WERI-Rb-1 (cell line): ENCODE measurements around the gene CDS1.
"Not testable (repeated sequence)": the region's sequence is repeated elsewhere in the genome, so short reads cannot be mapped to it uniquely, and the experiment has no call there.

Experiments
- DNase-seq: peaks from one replicate; pipeline ENCODE4 v3.0.0-alpha.2; 2020
- H3K27ac ChIP-seq: fragments of 250-450 bp; sonication (Bioruptor Pico); 2 replicates; pipeline ENCODE4 v1.5.1; 2020; ENCODE audit warnings: mild to moderate bottlenecking, moderate library complexity
- H3K27me3 ChIP-seq: fragments of 250-450 bp; sonication (Bioruptor Pico); 2 replicates; pipeline ENCODE4 v1.5.1; 2021; ENCODE audit warnings: mild to moderate bottlenecking, low read depth, moderate library complexity; ENCODE audit not compliant: insufficient read depth, severe bottlenecking
- H3K36me3 ChIP-seq: fragments of 250-450 bp; sonication (Bioruptor Pico); 2 replicates; pipeline ENCODE4 v1.5.1; 2020; ENCODE audit warnings: mild to moderate bottlenecking, moderate library complexity
- H3K4me3 ChIP-seq: 2 replicates; pipeline ENCODE4 v1.5.1; 2011; ENCODE audit warnings: low read depth, mild to moderate bottlenecking, control low read depth, low read length
- H3K9me3 ChIP-seq: fragments of 250-450 bp; sonication (Bioruptor Pico); 2 replicates; pipeline ENCODE4 v1.5.1; 2021; ENCODE audit warnings: mild to moderate bottlenecking, moderate library complexity; ENCODE audit not compliant: severe bottlenecking
- TF ChIP-seq, protein P1 (sequence below): IDR thresholded peaks from 2 replicates; pipeline ENCODE4 v1.5.1; 2011; ENCODE audit warnings: low read depth, mild to moderate bottlenecking, control low read depth, inconsistent platforms, low read length

CDS1 gene

DNA sequence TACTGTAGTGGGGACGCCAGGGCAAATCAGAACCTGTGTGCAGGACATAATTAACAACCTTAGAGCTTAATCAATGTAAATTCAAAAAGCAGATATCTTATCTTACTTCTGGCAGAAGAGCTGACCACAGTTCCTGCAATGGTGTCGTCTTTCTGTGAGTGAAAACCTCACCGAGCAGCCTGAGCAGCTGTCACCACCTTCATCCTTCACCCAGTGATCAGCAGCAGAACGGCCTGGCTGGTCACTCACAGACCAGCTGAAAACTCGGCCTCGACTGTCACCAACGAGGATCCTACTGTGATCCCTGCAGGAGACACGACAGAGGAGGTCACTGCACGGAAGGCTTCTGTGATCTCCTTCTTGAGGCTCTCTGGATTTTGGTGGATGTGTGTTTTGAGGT lies 94.2 kb downstream of the CDS1 start:
- Histone ChIP-seq H3K27ac (no peak overlapping the region), H3K9me3 (no peaks in the 10 kb centered on the region), H3K36me3 (peaks cover 44% of the 10 kb centered on the region), H3K27me3 (no peaks in the 10 kb centered on the region), H3K4me3 (no peak overlapping the region)
- no peak for DNase-seq
- TF ChIP-seq, protein P1, sequence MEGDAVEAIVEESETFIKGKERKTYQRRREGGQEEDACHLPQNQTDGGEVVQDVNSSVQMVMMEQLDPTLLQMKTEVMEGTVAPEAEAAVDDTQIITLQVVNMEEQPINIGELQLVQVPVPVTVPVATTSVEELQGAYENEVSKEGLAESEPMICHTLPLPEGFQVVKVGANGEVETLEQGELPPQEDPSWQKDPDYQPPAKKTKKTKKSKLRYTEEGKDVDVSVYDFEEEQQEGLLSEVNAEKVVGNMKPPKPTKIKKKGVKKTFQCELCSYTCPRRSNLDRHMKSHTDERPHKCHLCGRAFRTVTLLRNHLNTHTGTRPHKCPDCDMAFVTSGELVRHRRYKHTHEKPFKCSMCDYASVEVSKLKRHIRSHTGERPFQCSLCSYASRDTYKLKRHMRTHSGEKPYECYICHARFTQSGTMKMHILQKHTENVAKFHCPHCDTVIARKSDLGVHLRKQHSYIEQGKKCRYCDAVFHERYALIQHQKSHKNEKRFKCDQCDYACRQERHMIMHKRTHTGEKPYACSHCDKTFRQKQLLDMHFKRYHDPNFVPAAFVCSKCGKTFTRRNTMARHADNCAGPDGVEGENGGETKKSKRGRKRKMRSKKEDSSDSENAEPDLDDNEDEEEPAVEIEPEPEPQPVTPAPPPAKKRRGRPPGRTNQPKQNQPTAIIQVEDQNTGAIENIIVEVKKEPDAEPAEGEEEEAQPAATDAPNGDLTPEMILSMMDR, result no peak

DNA sequence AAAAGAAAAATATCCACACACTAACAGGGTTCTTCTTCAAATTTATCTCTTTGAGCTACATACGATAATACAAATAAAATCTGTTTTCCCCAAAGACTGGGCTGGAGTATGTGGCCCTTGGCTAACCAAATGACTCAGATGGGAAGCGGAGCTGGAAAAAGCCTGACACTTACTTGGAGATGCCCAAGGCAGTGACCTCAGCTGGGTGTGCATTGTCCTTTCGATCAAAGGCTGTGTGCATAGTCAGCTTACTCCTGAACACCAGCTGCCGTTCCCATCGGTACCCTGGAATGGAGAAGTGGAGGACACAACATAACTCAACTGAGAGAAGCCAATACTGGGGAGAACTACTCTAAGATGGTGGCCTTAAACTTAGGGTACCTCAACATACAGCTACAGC lies 95.1 kb downstream of the CDS1 start:
- Histone ChIP-seq H3K4me3 (no peak overlapping the region), H3K27ac (no peak overlapping the region), H3K36me3 (peaks cover 49% of the 10 kb centered on the region), H3K9me3 (no peaks in the 10 kb centered on the region), H3K27me3 (no peaks in the 10 kb centered on the region)
- no peak for DNase-seq
- TF ChIP-seq, protein P1, result no peak

DNA sequence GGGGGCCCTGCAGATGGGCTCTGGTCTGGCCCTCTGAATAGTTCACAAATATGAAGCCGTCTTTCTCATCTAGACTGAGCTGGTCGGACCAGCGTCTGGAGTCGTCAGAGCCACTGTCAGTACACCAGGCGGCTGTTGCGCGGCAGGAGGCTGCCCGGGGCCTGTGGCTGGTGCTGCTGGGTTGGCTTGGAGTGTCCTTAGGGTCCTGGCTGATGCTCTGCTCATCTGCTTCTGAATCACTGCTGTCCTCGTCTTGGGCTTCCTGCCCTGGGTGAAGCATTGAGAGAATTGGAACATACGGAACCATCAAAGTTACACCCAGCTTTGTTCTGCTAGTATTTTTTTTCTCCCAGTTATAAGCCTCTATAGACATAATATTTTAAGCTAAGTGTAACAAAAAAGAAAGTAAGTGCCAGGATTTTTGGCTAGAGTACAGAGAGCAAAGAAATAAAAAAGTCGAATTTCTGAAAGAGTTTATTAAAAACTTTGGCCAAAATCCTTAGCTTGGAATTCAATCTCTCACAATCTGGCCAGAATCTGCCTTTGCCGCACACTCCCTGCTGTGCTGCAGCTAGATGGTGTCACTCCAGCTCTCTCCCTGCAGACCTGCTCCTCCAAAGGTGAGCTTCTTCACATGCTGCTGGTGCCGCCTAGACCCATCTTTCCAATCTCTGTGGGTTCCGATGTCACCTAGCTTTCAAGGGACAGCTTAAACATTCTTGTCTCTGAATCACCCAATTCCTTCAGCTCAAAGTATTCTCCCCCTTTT lies 96.2 kb downstream of the CDS1 start:
- DNase-seq, result no peak

DNA sequence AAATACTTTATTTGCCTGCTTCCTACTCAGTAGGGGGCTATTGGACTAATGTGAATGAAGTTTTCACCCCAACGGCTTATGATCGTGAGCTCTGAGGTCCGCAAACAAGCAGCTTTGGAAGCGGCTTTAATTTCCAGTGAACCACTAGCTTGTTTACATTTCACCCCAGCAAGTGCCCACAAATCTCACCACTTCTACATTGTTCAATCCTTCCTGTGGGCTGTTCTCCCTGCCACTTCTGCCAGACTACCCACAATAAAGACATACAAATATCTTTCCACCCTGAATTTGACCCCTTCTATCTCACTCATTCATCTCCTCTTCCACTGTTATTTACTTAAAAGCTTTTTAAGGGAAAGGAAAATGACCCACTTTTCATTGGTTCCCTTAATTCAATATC lies 98.0 kb downstream of the CDS1 start:
- H3K36me3 ChIP-seq, result peaks cover 53% of the 10 kb centered on the region
- no peak overlapping the region for H3K4me3 ChIP-seq
- H3K27ac ChIP-seq, result no peak overlapping the region
- TF ChIP-seq, protein P1, result no peak
- no peak for DNase-seq
- no peaks in the 10 kb centered on the region for H3K9me3 ChIP-seq
- no peaks in the 10 kb centered on the region for H3K27me3 ChIP-seq

More for the DNA sequence above, 96.2 kb downstream of the CDS1 start:
- TF ChIP-seq, protein P1, result no peak
- no peaks in the 10 kb centered on the region for H3K9me3 ChIP-seq
- H3K36me3 ChIP-seq, result peaks cover 58% of the 10 kb centered on the region
- no peak overlapping the region for H3K27ac ChIP-seq
- H3K27me3 ChIP-seq, result no peaks in the 10 kb centered on the region
- H3K4me3 ChIP-seq, result no peak overlapping the region

DNA sequence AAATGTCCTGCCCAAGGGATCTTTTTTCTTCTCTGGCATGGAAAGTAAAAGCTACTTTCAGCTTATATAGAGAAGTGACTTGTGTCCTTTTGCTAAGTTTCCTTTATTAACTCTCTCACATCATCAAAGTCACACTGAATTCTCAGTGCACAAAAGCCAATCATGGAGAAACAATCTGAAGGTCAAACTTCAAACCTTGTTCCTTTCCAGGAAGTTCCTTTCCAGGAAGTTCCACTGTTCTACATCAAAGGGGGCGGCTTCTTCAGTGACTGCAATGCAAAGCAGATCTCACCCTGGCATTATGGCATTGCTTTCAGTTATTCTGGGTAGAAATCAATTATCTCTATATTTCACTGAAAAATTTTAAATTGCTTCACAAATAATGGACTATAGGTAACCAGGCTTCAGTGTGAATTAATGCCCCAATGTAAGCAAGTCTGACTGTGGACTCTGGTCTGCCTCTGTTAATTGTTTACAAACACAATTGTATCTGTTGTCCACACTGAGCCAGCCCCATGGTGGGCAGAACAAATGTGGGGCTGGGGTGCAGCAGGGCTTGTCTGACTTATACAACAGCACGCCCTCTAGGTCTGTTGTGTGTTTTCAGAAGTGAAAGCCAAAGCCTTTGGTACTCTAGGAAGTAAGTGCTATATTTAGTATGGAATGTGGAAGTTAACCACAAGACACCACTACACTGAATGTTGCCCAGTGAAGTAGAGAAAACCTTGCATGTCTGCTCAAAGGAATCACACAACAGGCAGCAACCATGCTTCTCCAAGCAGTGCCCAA lies 98.8 kb downstream of the CDS1 start:
- TF ChIP-seq, protein P1, result no peak
- DNase-seq, result no peak
- H3K36me3 ChIP-seq, result peaks cover 56% of the 10 kb centered on the region

DNA sequence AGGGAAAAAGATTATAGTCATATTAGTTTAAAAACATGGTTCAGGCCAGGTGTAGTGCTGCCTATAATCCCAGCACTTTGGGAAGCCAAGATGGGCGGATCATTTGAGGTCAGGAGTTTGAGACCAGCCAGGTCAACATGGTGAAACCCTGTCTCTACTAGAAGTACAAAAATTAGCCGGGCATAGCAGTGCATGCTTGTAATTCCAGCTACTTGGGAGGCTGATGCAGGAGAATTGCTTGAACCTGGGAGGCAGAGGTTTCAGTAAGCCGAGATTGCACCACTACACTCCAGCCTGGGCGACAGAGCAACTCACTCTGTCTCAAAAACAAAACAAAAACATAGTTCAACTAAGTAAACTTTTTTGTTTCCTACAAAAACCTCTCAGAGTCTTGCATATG lies 99.7 kb downstream of the CDS1 start:
- not testable (repeated sequence) for DNase-seq, H3K27me3 ChIP-seq, H3K9me3 ChIP-seq, H3K4me3 ChIP-seq, H3K27ac ChIP-seq
- H3K36me3 ChIP-seq, result peaks cover 51% of the 10 kb centered on the region

More for the DNA sequence above, 98.8 kb downstream of the CDS1 start:
- Histone ChIP-seq H3K27me3 (no peaks in the 10 kb centered on the region), H3K4me3 (no peak overlapping the region), H3K9me3 (no peaks in the 10 kb centered on the region), H3K27ac (no peak overlapping the region)
